Measurements from ENCODE around the gene SCAMP2.

SCAMP2 gene

DNA sequence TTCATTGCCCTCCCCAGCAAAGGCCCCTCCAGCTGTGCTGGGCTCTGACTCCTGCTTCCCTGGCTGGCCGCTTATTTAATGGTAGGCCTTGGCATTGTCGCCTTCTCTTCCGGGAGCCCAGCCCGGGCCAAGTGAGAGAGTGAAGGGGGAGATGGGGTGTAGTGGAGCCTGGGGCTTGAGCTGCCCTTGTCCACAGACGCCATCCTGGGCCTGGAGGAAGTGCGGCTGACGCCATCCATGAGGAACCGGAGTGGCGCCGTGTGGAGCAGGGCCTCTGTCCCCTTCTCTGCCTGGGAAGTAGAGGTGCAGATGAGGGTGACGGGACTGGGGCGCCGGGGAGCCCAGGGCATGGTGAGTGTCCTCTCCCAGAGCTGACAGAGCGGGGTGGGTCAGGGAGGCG is 57.2 kb downstream of the SCAMP2 start:
- TF ChIP-seq, protein P1, sequence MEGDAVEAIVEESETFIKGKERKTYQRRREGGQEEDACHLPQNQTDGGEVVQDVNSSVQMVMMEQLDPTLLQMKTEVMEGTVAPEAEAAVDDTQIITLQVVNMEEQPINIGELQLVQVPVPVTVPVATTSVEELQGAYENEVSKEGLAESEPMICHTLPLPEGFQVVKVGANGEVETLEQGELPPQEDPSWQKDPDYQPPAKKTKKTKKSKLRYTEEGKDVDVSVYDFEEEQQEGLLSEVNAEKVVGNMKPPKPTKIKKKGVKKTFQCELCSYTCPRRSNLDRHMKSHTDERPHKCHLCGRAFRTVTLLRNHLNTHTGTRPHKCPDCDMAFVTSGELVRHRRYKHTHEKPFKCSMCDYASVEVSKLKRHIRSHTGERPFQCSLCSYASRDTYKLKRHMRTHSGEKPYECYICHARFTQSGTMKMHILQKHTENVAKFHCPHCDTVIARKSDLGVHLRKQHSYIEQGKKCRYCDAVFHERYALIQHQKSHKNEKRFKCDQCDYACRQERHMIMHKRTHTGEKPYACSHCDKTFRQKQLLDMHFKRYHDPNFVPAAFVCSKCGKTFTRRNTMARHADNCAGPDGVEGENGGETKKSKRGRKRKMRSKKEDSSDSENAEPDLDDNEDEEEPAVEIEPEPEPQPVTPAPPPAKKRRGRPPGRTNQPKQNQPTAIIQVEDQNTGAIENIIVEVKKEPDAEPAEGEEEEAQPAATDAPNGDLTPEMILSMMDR (IDR thresholded peaks at IDR 0.05; ENCODE audit: low read depth, low read length): no peak
- H3K4me3 ChIP-seq (ENCODE audit: low read depth, low read length): no peak overlapping the region

DNA sequence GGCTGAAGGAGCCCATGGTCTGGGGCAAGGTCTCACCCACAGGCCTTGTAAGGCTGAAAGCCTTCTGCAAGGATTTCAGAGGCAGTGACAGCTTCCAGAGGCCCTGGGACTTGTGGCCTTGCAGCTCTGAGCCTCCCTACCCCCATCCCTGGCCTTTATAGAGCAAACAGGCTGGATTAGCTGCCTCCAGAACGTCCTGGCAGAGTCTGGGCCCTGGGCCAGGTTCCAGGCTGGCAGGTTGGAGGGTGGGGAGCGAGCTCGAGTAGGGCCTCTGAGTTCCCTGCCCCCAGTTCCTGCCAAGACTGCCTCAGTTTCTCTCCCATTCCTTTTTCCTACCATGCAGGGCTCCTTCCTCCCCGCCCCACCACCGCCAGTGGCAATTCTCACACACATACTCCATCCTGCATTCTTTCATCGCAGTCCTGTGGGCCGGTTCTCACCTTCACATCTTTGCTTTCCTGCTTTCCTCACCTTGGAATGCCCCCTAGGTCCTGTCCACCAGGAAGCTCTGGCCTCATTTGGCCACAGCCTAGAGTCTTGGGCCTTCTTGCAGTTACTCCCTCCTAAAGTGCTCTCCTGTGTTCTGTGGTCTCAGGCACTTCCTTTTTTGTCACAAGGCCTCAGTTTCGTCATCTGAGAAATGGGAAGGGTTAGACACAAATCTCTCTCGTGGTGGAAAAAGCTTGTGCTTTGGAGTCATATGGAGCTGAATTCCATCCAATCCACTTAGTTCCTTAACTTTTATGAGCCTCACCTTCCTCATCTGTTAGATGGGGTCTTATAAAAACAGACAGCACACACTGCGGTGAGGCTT is 57.8 kb downstream of the SCAMP2 start:
- TF ChIP-seq, protein P1 (IDR thresholded peaks at IDR 0.05; ENCODE audit: low read depth, low read length): no peak
- no peak overlapping the region for H3K4me3 ChIP-seq (ENCODE audit: low read depth, low read length)

DNA sequence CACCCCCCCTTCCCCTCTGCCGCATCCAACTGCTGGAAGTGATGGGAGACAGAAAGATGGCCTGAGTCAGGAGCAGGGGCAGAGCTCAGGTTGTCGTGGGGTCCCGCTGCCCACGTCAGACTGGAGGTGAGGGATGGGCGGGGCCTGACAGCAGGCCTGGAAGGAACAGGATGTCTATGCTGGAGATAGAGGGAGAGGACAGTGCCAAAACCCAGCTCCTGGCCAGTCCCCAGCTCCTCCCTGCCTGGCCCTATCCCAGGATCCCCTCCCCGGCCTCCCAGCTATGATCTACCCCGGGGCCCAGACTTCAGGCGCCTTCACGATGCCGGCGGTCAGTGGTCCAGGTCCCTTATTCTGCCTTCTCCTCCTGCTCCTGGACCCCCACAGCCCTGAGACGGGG is 60.6 kb downstream of the SCAMP2 start, which contains the start of gene LMAN1L:
Gene LMAN1L (plus strand): TSS at position 303 of the 400 bp plus-strand sequence. CDS start 20 bp downstream, at position 323.
- TF ChIP-seq, protein P1 (IDR thresholded peaks at IDR 0.05; ENCODE audit: low read depth, low read length): no peak
- no peak within 1 kb of the TSS for H3K4me3 ChIP-seq (ENCODE audit: low read depth, low read length)

DNA sequence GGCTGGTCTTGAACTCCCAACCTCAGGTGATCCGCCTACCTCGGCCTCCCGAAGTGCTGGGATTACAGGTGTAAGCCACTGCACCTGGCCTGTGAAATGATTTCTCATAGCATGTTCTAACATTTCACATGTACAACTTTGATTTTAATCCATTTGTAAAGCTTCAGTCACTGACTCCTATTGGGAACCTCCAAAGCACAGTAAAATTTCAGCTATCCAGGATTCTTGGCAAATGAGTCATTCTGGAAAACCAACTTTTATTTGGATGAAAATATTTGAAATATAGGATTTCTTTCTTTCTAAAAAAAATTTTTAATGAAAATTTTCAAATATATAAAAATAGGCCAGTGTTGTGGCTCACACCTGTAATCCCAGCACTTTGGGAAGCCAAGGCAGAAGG is 63.2 kb downstream of the SCAMP2 start:
- H3K4me3 ChIP-seq (ENCODE audit: low read depth, low read length): no peak overlapping the region
- TF ChIP-seq, protein P1 (IDR thresholded peaks at IDR 0.05; ENCODE audit: low read depth, low read length): no peak

DNA sequence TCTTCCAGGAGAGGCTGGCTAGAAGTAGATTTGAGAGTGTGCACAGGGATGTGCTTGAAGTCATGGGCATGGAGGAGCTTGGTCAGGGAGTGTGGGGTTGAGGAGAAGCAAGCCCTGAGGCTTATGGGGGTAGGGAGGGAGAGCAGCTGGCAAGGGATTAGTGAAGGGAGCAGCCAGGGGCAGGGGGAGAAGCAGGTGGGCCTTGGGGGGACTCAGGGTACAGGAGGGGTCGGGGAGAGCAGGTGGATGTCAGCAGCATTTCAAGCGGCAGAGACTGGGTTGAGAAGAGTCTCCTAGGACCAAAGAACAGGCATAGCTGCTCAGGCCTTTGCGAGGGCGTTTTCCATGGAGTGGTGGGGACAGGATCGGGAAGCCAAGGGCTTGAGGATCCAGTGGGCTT is 63.9 kb downstream of the SCAMP2 start:
- TF ChIP-seq, protein P1 (IDR thresholded peaks at IDR 0.05; ENCODE audit: low read depth, low read length): no peak
- H3K4me3 ChIP-seq (ENCODE audit: low read depth, low read length): no peak overlapping the region

DNA sequence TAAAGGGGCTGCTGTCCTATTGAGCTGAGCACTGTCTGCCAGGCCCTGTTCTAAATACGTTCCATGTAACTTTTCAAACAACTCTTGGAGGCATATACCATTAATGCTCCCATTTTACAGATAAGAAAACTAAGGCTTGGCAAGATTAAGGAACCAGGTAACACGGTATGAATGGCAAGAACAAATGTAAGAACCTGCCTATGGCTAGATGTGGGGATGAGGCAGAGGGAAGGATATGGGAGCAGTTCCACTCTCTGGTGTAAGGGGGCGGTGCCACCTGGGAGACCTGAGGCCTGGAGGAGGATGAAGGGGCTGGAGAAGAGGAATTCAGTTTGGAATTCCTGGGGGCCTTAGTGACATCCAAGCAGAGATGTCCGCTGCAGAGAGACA is 64.3 kb downstream of the SCAMP2 start:
- TF ChIP-seq, protein P1 (IDR thresholded peaks at IDR 0.05; ENCODE audit: low read depth, low read length): no peak
- H3K4me3 ChIP-seq (ENCODE audit: low read depth, low read length): no peak overlapping the region

DNA sequence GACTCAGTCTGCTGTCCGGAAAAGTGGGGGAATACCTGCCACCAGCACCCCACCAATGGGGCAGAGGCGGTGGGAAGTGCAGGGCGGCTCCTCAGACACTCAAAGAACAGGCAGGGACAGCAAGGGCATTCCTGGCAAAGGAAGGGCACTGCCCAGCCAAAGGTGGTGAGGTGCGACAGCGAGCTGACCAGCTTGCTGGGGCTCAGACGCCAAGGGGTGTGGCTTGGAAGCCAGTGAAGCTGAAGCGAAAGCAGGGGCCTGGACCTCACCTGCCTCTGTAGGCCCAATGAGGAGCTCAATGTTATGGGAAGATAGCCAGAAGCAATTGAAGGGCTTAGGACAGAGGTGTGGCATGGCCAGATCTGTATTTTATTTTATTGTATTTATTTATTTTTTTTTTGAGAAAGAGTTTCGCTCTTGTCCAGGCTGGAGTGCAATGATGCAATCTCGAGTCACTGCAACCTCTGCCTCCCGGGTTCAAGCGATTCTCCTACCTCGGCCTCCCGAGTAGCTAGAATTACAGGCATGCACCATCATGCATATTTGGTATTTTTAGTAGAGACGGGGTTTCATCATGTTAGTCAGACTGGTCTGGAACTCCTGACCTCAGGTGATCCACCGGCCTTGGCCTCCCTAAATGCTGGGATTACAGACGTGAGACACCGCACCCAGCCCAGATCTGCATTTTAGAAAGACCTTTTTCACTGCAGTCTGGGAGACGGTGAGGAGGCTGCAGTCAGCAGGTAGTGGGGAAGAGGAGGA is 64.9 kb downstream of the SCAMP2 start:
- H3K4me3 ChIP-seq (ENCODE audit: low read depth, low read length): no peak overlapping the region
- TF ChIP-seq, protein P1 (IDR thresholded peaks at IDR 0.05; ENCODE audit: low read depth, low read length): no peak
